Activated naive CD4-positive, alpha-beta T cell treated with anti-CD3 and anti-CD28 coated beads, Interleukin-2, amount 50 U/mL, for 24 hours (primary cell): ENCODE results near the gene PTPRR.

Experiments used
- H3K27ac Mint-ChIP-seq: one replicate; pipeline ENCODE4 v1.8.0; 2021; ENCODE audit warnings: mild to moderate bottlenecking, mixed read lengths
- H3K27me3 Mint-ChIP-seq: one replicate; pipeline ENCODE4 v1.8.0; 2021; ENCODE audit warnings: mixed read lengths
- H3K36me3 Mint-ChIP-seq: one replicate; pipeline ENCODE4 v1.8.0; 2021; ENCODE audit warnings: mixed read lengths
- H3K4me1 Mint-ChIP-seq: one replicate; pipeline ENCODE4 v1.8.0; 2021; ENCODE audit warnings: mixed read lengths
- H3K4me3 Mint-ChIP-seq: one replicate; pipeline ENCODE4 v1.8.0; 2021; ENCODE audit warnings: mild to moderate bottlenecking, mixed read lengths
- H3K9me3 Mint-ChIP-seq: one replicate; pipeline ENCODE4 v1.8.0; 2021; ENCODE audit warnings: mixed read lengths

The PTPRR gene

GRCh38 chr12:70592664-70593063 lies 327.9 kb downstream of the PTPRR start:
- Mint-ChIP-seq H3K36me3 (no peaks in the 10 kb centered on the region), H3K27ac (no peak overlapping the region), H3K4me3 (no peak overlapping the region), H3K4me1 (no peaks in the 10 kb centered on the region), H3K9me3 (no peaks in the 10 kb centered on the region), H3K27me3 (peaks cover 16% of the 10 kb centered on the region)

GRCh38 chr12:70590549-70591226 lies 329.9 kb downstream of the PTPRR start:
- Mint-ChIP-seq H3K9me3 (no peaks in the 10 kb centered on the region), H3K27me3 (peaks cover 21% of the 10 kb centered on the region), H3K36me3 (no peaks in the 10 kb centered on the region), H3K27ac (no peak overlapping the region), H3K4me3 (no peak overlapping the region), H3K4me1 (no peaks in the 10 kb centered on the region)

GRCh38 chr12:70590051-70590450 lies 330.5 kb downstream of the PTPRR start:
- Mint-ChIP-seq H3K27ac (no peak overlapping the region), H3K27me3 (peaks cover 21% of the 10 kb centered on the region), H3K4me1 (no peaks in the 10 kb centered on the region), H3K4me3 (no peak overlapping the region), H3K9me3 (no peaks in the 10 kb centered on the region), H3K36me3 (no peaks in the 10 kb centered on the region)
